Stimulated activated CD8-positive, alpha-beta memory T cell treated with anti-CD3 and anti-CD28 coated beads, Interleukin-2, amount 100 ng/mL, for 1 hour (primary cell): ENCODE data around the gene HCRT.
"Not testable (repeated sequence)": the region's sequence is repeated elsewhere in the genome, so short reads cannot be mapped to it uniquely, and the experiment has no call there.

Experiments used
- DNase-seq, 2 donors: peaks; one replicate each; pipeline ENCODE4 v3.0.0-alpha.2; 2020; ENCODE audit warnings: low read depth in 2 of 2

HCRT gene

GRCh38 chr17:42184713-42185620 is at the start of gene HCRT:
TSS of gene HCRT (minus strand) at chr17:42185452. CDS start at chr17:42185365, 87 bp downstream.
- DNase-seq = no peak

- DNase-seq = no peak
Measured at GRCh38 chr17:42233994-42234393, 48.7 kb upstream of the HCRT start.

- no peak for DNase-seq
Measured at GRCh38 chr17:42233156-42233555, 47.9 kb upstream of the HCRT start.

- no peak for DNase-seq
Measured at GRCh38 chr17:42230225-42230624, 45.0 kb upstream of the HCRT start.

GRCh38 chr17:42227849-42228700 is 42.8 kb upstream of the HCRT start:
- DNase-seq = no peak

GRCh38 chr17:42225646-42226045 is 40.4 kb upstream of the HCRT start:
- DNase-seq = no peak

- no peak for DNase-seq
Measured at GRCh38 chr17:42224651-42225050, 39.4 kb upstream of the HCRT start.

GRCh38 chr17:42221886-42222745 is 36.9 kb upstream of the HCRT start:
- DNase-seq = peak in 1 of 2 donors; percentile 28

GRCh38 chr17:42219280-42219679 is 34.0 kb upstream of the HCRT start:
- not testable (repeated sequence) for DNase-seq

GRCh38 chr17:42214156-42214555 is 28.9 kb upstream of the HCRT start:
- DNase-seq = no peak

- DNase-seq = no peak
Measured at GRCh38 chr17:42212382-42212781, 27.1 kb upstream of the HCRT start.

GRCh38 chr17:42211921-42212341 is 26.7 kb upstream of the HCRT start:
- not testable (repeated sequence) for DNase-seq

- DNase-seq = no peak
Measured at GRCh38 chr17:42210046-42210445, 24.8 kb upstream of the HCRT start.

- not testable (repeated sequence) for DNase-seq
Measured at GRCh38 chr17:42206153-42206612, 20.9 kb upstream of the HCRT start.

GRCh38 chr17:42203354-42203753 is 18.1 kb upstream of the HCRT start:
- no peak for DNase-seq

- DNase-seq = no peak
Measured at GRCh38 chr17:42202696-42203095, 17.4 kb upstream of the HCRT start.

GRCh38 chr17:42202159-42202558 is 16.9 kb upstream of the HCRT start:
- DNase-seq = no peak

GRCh38 chr17:42201458-42201772 is 16.2 kb upstream of the HCRT start:
- no peak for DNase-seq

GRCh38 chr17:42200706-42201457 is 15.6 kb upstream of the HCRT start:
- no peak for DNase-seq

GRCh38 chr17:42199416-42200011 is 14.3 kb upstream of the HCRT start:
- DNase-seq = no peak

GRCh38 chr17:42198897-42199296 is 13.6 kb upstream of the HCRT start:
- no peak for DNase-seq
